K562 (cell line): ENCODE results near the gene LDLRAD3.

Experiments used
- HMGN3 ChIP-seq: IDR thresholded peaks from 2 replicates; pipeline ENCODE4 v1.6.1; 2011; ENCODE audit warnings: borderline replicate concordance, low read depth, mild to moderate bottlenecking, mixed read lengths, low read length; ENCODE audit not compliant: insufficient read length; ENCODE audit errors: extremely low read depth
- NFYB ChIP-seq: IDR thresholded peaks from 2 replicates; pipeline ENCODE4 v1.6.1; 2011; ENCODE audit warnings: mild to moderate bottlenecking, moderate library complexity; ENCODE audit not compliant: insufficient read length; ENCODE audit errors: extremely low read depth
- POLR2A ChIP-seq: fragments of 450-650 bp; conservative IDR thresholded peaks from 2 replicates; pipeline ENCODE4 v1.6.1; 2016
- TEAD4 ChIP-seq, 2 experiments: sonication (generic) in 1 of 2; formaldehyde crosslinking in 1 of 2; IDR thresholded peaks; 2 replicates each; pipeline versions ENCODE4 v1.6.1 to v1.8.0; 2012 to 2022; ENCODE audit warnings: borderline replicate concordance in 1 of 2, inconsistent platforms in 1 of 2, low read length in 1 of 2, mild to moderate bottlenecking in 1 of 2, missing genetic modification reagents in 1 of 2
- TF ChIP-seq, protein P1 (sequence below), 3 experiments: IDR thresholded peaks in 2 of 3; conservative IDR thresholded peaks in 1 of 3; 2 replicates each; pipeline ENCODE4 v1.5.1; 2011 to 2012; ENCODE audit warnings: low read length in 3 of 3, mild to moderate bottlenecking in 3 of 3, control low read depth in 2 of 3, improper control_type of control experiment in 1 of 3, inconsistent platforms in 1 of 3, low read depth in 1 of 3, mixed read lengths in 1 of 3, moderate library complexity in 1 of 3; ENCODE audit not compliant: insufficient read depth in 2 of 3
- TF ChIP-seq, protein P2 (sequence below): fragments of 150-350 bp; conservative IDR thresholded peaks from 2 replicates; pipeline ENCODE4 v1.6.1; 2014; ENCODE audit warnings: low read length
- TF ChIP-seq, protein P3 (sequence below): sonication (generic); formaldehyde crosslinking; IDR thresholded peaks from 2 replicates; pipeline ENCODE4 v1.8.1; 2023; ENCODE audit warnings: mild to moderate bottlenecking, missing genetic modification reagents

DNA sequence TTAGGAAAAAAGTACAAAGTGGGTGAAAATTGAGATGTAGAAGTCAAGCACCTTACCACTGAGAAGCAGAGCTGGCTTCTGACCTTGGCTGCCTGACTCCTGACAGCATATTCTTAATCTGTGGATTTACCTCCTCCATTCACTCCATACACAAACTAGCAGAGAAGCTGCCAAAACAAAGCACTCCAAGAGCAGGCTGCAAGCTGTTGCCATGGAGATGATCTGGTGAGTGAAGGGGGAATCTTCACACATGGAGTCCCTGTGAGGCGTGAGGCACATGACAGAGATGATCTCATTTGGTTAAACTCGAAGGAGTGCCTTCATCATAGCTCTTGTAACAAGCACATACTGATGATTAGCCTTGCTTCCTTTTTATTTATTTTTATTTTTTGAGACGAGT, 329.2 kb downstream of the LDLRAD3 start:
- TF ChIP-seq NFYB (no peak), HMGN3 (no peak), TEAD4 (IDR thresholded peaks at IDR 0.05; ENCODE audit: low read length) (no peak), TEAD4 (CRISPR knock-in tag; IDR thresholded peaks at IDR 0.05; ENCODE audit: borderline replicate concordance) (no peak), POLR2A (no peak)
- TF ChIP-seq, protein P1, sequence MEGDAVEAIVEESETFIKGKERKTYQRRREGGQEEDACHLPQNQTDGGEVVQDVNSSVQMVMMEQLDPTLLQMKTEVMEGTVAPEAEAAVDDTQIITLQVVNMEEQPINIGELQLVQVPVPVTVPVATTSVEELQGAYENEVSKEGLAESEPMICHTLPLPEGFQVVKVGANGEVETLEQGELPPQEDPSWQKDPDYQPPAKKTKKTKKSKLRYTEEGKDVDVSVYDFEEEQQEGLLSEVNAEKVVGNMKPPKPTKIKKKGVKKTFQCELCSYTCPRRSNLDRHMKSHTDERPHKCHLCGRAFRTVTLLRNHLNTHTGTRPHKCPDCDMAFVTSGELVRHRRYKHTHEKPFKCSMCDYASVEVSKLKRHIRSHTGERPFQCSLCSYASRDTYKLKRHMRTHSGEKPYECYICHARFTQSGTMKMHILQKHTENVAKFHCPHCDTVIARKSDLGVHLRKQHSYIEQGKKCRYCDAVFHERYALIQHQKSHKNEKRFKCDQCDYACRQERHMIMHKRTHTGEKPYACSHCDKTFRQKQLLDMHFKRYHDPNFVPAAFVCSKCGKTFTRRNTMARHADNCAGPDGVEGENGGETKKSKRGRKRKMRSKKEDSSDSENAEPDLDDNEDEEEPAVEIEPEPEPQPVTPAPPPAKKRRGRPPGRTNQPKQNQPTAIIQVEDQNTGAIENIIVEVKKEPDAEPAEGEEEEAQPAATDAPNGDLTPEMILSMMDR (IDR thresholded peaks at IDR 0.05 in 2 of 3, conservative IDR thresholded peaks at IDR 0.05 in 1 of 3; ENCODE audit: insufficient read depth in 2 of 3, low read depth in 1 of 3, low read length in 3 of 3): no peak
- TF ChIP-seq, protein P2, sequence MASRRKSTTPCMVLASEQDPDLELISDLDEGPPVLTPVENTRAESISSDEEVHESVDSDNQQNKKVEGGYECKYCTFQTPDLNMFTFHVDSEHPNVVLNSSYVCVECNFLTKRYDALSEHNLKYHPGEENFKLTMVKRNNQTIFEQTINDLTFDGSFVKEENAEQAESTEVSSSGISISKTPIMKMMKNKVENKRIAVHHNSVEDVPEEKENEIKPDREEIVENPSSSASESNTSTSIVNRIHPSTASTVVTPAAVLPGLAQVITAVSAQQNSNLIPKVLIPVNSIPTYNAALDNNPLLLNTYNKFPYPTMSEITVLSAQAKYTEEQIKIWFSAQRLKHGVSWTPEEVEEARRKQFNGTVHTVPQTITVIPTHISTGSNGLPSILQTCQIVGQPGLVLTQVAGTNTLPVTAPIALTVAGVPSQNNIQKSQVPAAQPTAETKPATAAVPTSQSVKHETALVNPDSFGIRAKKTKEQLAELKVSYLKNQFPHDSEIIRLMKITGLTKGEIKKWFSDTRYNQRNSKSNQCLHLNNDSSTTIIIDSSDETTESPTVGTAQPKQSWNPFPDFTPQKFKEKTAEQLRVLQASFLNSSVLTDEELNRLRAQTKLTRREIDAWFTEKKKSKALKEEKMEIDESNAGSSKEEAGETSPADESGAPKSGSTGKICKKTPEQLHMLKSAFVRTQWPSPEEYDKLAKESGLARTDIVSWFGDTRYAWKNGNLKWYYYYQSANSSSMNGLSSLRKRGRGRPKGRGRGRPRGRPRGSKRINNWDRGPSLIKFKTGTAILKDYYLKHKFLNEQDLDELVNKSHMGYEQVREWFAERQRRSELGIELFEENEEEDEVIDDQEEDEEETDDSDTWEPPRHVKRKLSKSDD: no peak
- TF ChIP-seq, protein P3, sequence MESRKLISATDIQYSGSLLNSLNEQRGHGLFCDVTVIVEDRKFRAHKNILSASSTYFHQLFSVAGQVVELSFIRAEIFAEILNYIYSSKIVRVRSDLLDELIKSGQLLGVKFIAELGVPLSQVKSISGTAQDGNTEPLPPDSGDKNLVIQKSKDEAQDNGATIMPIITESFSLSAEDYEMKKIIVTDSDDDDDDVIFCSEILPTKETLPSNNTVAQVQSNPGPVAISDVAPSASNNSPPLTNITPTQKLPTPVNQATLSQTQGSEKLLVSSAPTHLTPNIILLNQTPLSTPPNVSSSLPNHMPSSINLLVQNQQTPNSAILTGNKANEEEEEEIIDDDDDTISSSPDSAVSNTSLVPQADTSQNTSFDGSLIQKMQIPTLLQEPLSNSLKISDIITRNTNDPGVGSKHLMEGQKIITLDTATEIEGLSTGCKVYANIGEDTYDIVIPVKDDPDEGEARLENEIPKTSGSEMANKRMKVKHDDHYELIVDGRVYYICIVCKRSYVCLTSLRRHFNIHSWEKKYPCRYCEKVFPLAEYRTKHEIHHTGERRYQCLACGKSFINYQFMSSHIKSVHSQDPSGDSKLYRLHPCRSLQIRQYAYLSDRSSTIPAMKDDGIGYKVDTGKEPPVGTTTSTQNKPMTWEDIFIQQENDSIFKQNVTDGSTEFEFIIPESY: no peak
